Caco-2 (cell line): ENCODE measurements around the gene RGS7BP. TPM values are rescaled to one million over a fixed set of nuclear protein-coding genes. Genes with fewer than 3 reads are reported as not detected.

Experiments
- BruUV-seq: library from RNA; stranded (reverse); fragments of 400-500 nt; replicated peaks from 2 replicates; lab custom pipeline; 2021; lab: Mats Ljungman, UMichigan
- CTCF ChIA-PET: fragments of 300-600 bp; sonication (Branson Sonifier 250); formaldehyde crosslinking; loops from one replicate; lab custom pipeline; 2022; ENCODE audit warnings: antibody characterized with exemption; lab: Charles Lee
- POLR2A ChIA-PET: fragments of 300-600 bp; sonication (Branson Sonifier 250); formaldehyde crosslinking; loops from one replicate; lab custom pipeline; 2022; ENCODE audit warnings: antibody characterized with exemption; lab: Charles Lee
- DNase-seq, 2 experiments: peaks; one replicate each; pipeline versions ENCODE4 v3.0.0 to v3.0.0-alpha.2; 2020 to 2022
- H3K27me3 ChIP-seq: replicated peaks from 2 replicates; pipeline ENCODE4 v1.6.0; 2011; ENCODE audit warnings: low read length; ENCODE audit not compliant: control insufficient read depth, insufficient read depth
- H3K36me3 ChIP-seq: 2 replicates; pipeline ENCODE4 v1.5.1; 2011; ENCODE audit warnings: low read length; ENCODE audit not compliant: control insufficient read depth, insufficient read depth
- H3K4me1 ChIP-seq: fragments of 250-450 bp; sonication (Bioruptor Pico); 2 replicates; pipeline ENCODE4 v1.5.1; 2020; ENCODE audit warnings: mild to moderate bottlenecking
- H3K4me3 ChIP-seq: 2 replicates; pipeline ENCODE4 v1.5.1; 2011; ENCODE audit warnings: low read depth, mild to moderate bottlenecking, control low read depth, low read length
- H3K9me3 ChIP-seq: fragments of 250-450 bp; sonication (Bioruptor Pico); 2 replicates; pipeline ENCODE4 v1.5.1; 2020; ENCODE audit warnings: mild to moderate bottlenecking, moderate library complexity
- H3K27ac Mint-ChIP-seq: one replicate; pipeline ENCODE4 v1.8.0; 2022; ENCODE audit warnings: mixed read lengths; ENCODE audit not compliant: unreplicated experiment
- H3K27me3 Mint-ChIP-seq: one replicate; pipeline ENCODE4 v1.8.0; 2022; ENCODE audit warnings: mixed read lengths; ENCODE audit not compliant: insufficient read depth, unreplicated experiment
- H3K36me3 Mint-ChIP-seq: one replicate; pipeline ENCODE4 v1.8.0; 2022; ENCODE audit warnings: mild to moderate bottlenecking, mixed read lengths; ENCODE audit not compliant: insufficient read depth, unreplicated experiment
- H3K4me1 Mint-ChIP-seq: one replicate; pipeline ENCODE4 v1.8.0; 2022; ENCODE audit warnings: low read depth, mixed read lengths; ENCODE audit not compliant: unreplicated experiment
- H3K4me3 Mint-ChIP-seq: one replicate; pipeline ENCODE4 v1.8.0; 2022; ENCODE audit warnings: mild to moderate bottlenecking, moderate library complexity, mixed read lengths; ENCODE audit not compliant: unreplicated experiment
- H3K9me3 Mint-ChIP-seq: one replicate; pipeline ENCODE4 v1.8.0; 2022; ENCODE audit warnings: mixed read lengths; ENCODE audit not compliant: unreplicated experiment
- CTCF ChIP-seq, 2 experiments: fragments of 200-600 bp in 1 of 2; IDR thresholded peaks; 1 replicate in 1 of 2; 2 replicates in 1 of 2; pipeline versions ENCODE4 v1.5.1 to v1.8.0; 2011 to 2022; ENCODE audit warnings: antibody characterized with exemption in 1 of 2, control low read depth in 1 of 2, inconsistent platforms in 1 of 2, low read depth in 1 of 2, low read length in 1 of 2, mild to moderate bottlenecking in 1 of 2, moderate library complexity in 1 of 2; ENCODE audit not compliant: insufficient read depth in 1 of 2, severe bottlenecking in 1 of 2, unreplicated experiment in 1 of 2
- intact Hi-C: fragments of 100-400 bp; cut with micrococcal nuclease; formaldehyde crosslinking; loops from one replicate; pipeline ENCODE4 v1.10.0; 2022; ENCODE audit not compliant: unreplicated experiment
- total RNA-seq: library from RNA; stranded (reverse); gene quantifications from 2 replicates; pipeline ENCODE4 v1.2.3, GENCODE V29; 2022

The RGS7BP gene
- total RNA-seq, 1 experiment from 2014 or later: not detected

- BruUV-seq: no TSS peak
- Mint-ChIP-seq H3K4me1 (no peaks in the 10 kb centered on the region), H3K9me3 (no peaks in the 10 kb centered on the region), H3K27me3 (peaks cover 25% of the 10 kb centered on the region), H3K4me3 (no peak overlapping the region), H3K27ac (no peak overlapping the region), H3K36me3 (no peaks in the 10 kb centered on the region)
- TF ChIP-seq CTCF (IDR thresholded peaks at IDR 0.05; ENCODE audit: insufficient read depth in 1 of 2, low read depth in 1 of 2, low read length in 1 of 2, severe bottlenecking in 1 of 2, unreplicated experiment in 1 of 2): no peak
- Histone ChIP-seq H3K4me3 (peak overlapping the region; percentile 14; the same call in 1 of the 2 replicates), H3K9me3 (no peaks in the 10 kb centered on the region), H3K4me1 (no peaks in the 10 kb centered on the region), H3K36me3 (no peaks in the 10 kb centered on the region), H3K27me3 (no peaks in the 10 kb centered on the region; the same call in 1 of the 2 replicates)
- DNase-seq: no peak
- POLR2A ChIA-PET: interaction anchor here (0.5 kb wide), 1 partner anchor 919 kb away, joined by 3 read pairs; no protein-coding TSS in a partner anchor
- intact Hi-C loops: no loop called here
- CTCF ChIA-PET: no interaction called here
Observed at GRCh38 chr5:64506567-64507263, 900 bp downstream of the RGS7BP start.

- Histone ChIP-seq H3K9me3 (no peaks in the 10 kb centered on the region), H3K36me3 (no peaks in the 10 kb centered on the region), H3K27me3 (no peaks in the 10 kb centered on the region; the same call in 1 of the 2 replicates), H3K4me3 (no peak overlapping the region), H3K4me1 (no peaks in the 10 kb centered on the region)
- intact Hi-C loops: no loop called here
- TF ChIP-seq CTCF (IDR thresholded peaks at IDR 0.05; ENCODE audit: insufficient read depth in 1 of 2, low read depth in 1 of 2, low read length in 1 of 2, severe bottlenecking in 1 of 2, unreplicated experiment in 1 of 2): no peak
- H3K36me3 Mint-ChIP-seq: no peaks in the 10 kb centered on the region
- CTCF ChIA-PET: no interaction called here
- no peak overlapping the region for H3K27ac Mint-ChIP-seq
- BruUV-seq: no TSS peak
- H3K27me3 Mint-ChIP-seq: peaks cover 25% of the 10 kb centered on the region
- no peak overlapping the region for H3K4me3 Mint-ChIP-seq
- POLR2A ChIA-PET: interaction anchor here (0.5 kb wide), 1 partner anchor 919 kb away, joined by 3 read pairs; no protein-coding TSS in a partner anchor
- H3K4me1 Mint-ChIP-seq: no peaks in the 10 kb centered on the region
- H3K9me3 Mint-ChIP-seq: no peaks in the 10 kb centered on the region
- no peak for DNase-seq
Observed at GRCh38 chr5:64507264-64507605, 1.4 kb downstream of the RGS7BP start.

- ChIA-PET POLR2A (no interaction called here), CTCF (interaction anchor here (0.5 kb wide), 1 partner anchor 119 kb away, joined by 3 read pairs; no protein-coding TSS in a partner anchor)
- no peak overlapping the region for H3K4me3 Mint-ChIP-seq
- intact Hi-C loops: no loop called here
- no peaks in the 10 kb centered on the region for H3K9me3 Mint-ChIP-seq
- no peaks in the 10 kb centered on the region for H3K9me3 ChIP-seq
- no peak overlapping the region for H3K27ac Mint-ChIP-seq
- no peak for TF ChIP-seq CTCF (IDR thresholded peaks at IDR 0.05; ENCODE audit: insufficient read depth in 1 of 2, low read depth in 1 of 2, low read length in 1 of 2, severe bottlenecking in 1 of 2, unreplicated experiment in 1 of 2)
- no peaks in the 10 kb centered on the region; the same call in 1 of the 2 replicates for H3K27me3 ChIP-seq
- H3K27me3 Mint-ChIP-seq: peaks cover 34% of the 10 kb centered on the region
- no peaks in the 10 kb centered on the region for H3K36me3 Mint-ChIP-seq
- H3K4me3 ChIP-seq: no peak overlapping the region
- H3K36me3 ChIP-seq: no peaks in the 10 kb centered on the region
- no peaks in the 10 kb centered on the region for H3K4me1 ChIP-seq
- H3K4me1 Mint-ChIP-seq: peaks cover 7% of the 10 kb centered on the region
- no peak for DNase-seq
- no TSS peak for BruUV-seq
Observed at GRCh38 chr5:64509828-64510227, 4.0 kb downstream of the RGS7BP start.
